HG03196 (cell line): ENCODE measurements around the gene S100PBP.

Source experiments
- ATAC-seq: cut with Tn5 transposase; IDR thresholded peaks from one replicate; pipeline ENCODE4 v1.9.1; 2021; ENCODE audit not compliant: unreplicated experiment

Gene S100PBP

GRCh38 chr1:32818804-32819541 lies 1.5 kb downstream of the S100PBP start:
- peak; percentile 32 for ATAC-seq

- no peak for ATAC-seq
Measured at GRCh38 chr1:32825181-32825580, 7.7 kb downstream of the S100PBP start.

- ATAC-seq = no peak
Measured at GRCh38 chr1:32828341-32828740, 10.9 kb downstream of the S100PBP start.

- no peak for ATAC-seq
Measured at GRCh38 chr1:32830092-32830852, 12.8 kb downstream of the S100PBP start.

- ATAC-seq = no peak
Measured at GRCh38 chr1:32831878-32832277, 14.4 kb downstream of the S100PBP start.

- ATAC-seq = no peak
Measured at GRCh38 chr1:32848354-32849063, 31.1 kb downstream of the S100PBP start.

GRCh38 chr1:32855861-32856617 lies 38.6 kb downstream of the S100PBP start:
- ATAC-seq = no peak

- ATAC-seq = no peak
Measured at GRCh38 chr1:32858136-32858535, 40.7 kb downstream of the S100PBP start.

GRCh38 chr1:32858791-32859190 lies 41.3 kb downstream of the S100PBP start:
- no peak for ATAC-seq

- no peak for ATAC-seq
Measured at GRCh38 chr1:32859915-32860314, 42.5 kb downstream of the S100PBP start.

GRCh38 chr1:32860566-32860965 lies 43.1 kb downstream of the S100PBP start:
- no peak for ATAC-seq

- no peak for ATAC-seq
Measured at GRCh38 chr1:32861904-32862695, 44.6 kb downstream of the S100PBP start.

- no peak for ATAC-seq
Measured at GRCh38 chr1:32863218-32863880, 45.9 kb downstream of the S100PBP start.

- ATAC-seq = no peak
Measured at GRCh38 chr1:32863881-32864245, 46.4 kb downstream of the S100PBP start.

GRCh38 chr1:32864375-32865019 lies 47.0 kb downstream of the S100PBP start:
- no peak for ATAC-seq

- no peak for ATAC-seq
Measured at GRCh38 chr1:32865639-32866405, 48.4 kb downstream of the S100PBP start.

GRCh38 chr1:32867151-32867550 lies 49.7 kb downstream of the S100PBP start:
- ATAC-seq = no peak

GRCh38 chr1:32867671-32868070 lies 50.2 kb downstream of the S100PBP start:
- no peak for ATAC-seq

GRCh38 chr1:32868085-32868484 lies 50.6 kb downstream of the S100PBP start:
- ATAC-seq = no peak
